Measurements from ENCODE around the gene ENDOV.

Gene ENDOV

DNA sequence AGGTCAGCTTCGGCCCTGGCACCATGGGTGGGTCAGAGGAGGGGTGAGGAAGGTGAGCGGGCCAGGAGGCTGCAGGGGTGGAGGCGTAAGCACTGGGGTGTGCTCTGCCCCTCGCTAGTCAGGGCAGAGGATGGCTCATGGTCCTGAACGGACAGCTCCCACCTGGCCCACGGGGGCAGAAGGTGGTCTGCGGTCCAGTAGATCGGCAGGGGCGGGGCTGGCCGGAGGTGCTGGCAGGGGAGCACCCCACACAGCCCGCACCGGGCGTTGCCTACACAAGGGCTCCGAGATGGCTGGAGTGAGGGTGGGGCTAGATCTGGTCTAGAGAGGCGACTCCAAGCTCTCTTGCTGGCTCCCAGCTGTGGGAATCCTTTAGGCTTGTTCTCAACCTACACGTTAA, 53.3 kb downstream of the ENDOV start:
- no peak for DNase-seq (ENCODE audit: low spot score)

DNA sequence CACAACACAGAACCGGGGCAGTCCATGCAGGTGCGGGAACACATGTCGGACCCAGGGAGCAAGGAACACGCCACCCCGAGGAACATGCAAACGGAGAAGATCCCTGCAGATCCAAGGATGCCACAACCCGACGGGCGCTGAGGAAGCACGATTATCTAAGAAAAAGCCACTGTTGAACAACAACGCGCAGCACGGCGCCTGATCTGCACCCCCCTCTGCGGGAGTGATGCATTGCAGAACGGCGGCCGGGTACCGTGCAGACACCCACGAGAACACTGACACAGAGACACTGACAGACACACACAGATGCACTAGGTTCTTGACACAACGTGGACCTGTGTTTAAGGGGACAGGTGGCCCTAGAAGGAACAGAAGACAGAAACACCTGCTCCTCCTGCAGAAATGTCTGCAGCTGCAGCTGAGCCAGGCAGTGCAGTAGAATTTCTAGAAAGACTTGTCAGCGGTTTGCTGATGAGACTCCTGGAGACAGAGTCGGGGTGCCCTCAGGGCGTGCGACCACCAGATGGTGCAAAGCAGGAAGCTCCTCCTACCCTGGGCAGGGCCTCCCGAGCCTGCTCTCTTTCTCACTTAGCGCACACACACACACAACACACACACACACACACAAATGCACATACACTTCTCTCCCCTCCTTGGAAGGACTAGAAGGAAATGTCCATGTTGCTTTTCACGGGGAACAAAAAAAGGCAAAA, 54.0 kb downstream of the ENDOV start:
- DNase-seq (ENCODE audit: low spot score) = no peak

DNA sequence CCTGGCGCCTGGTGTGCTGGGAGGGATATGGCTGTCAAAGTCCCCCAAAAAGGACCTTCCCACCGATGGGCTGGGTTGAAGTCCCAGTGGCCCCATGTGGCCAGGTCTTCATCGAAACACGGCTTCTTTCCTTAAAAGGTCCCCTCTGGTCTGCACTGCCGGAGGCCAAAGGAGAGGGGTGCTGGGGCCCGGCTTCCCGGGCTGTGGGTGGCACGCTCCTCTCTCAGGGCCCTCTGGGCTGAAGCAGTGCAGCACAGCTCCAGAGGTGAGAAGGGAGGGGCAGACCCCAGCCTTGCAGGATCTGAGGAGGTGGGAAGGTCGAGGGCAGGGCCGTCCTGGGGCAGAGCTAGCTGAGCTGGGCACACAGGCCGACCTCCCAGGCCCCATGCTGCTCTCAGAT, 54.7 kb downstream of the ENDOV start:
- no peak for DNase-seq (ENCODE audit: low spot score)

DNA sequence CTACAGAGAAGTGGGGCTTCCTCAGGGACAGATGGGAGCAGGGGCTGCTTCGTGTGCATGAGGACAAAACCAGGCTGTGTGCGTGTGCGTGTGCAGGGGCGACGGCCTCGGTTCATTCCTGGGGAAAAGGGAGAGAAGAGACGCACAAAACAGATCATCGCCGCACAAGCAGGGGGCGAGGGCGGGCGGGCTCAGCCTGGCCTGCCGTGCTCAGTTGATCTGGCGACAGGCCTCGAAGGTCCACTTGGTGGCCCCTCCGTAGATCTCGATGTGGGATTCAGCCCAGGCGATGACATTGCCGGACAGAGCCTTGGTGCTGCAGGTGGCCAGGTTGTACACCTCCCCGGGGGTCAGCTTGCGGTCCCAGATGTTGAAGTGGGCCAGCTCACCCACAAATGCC, 55.6 kb downstream of the ENDOV start:
- DNase-seq (ENCODE audit: low spot score) = no peak

DNA sequence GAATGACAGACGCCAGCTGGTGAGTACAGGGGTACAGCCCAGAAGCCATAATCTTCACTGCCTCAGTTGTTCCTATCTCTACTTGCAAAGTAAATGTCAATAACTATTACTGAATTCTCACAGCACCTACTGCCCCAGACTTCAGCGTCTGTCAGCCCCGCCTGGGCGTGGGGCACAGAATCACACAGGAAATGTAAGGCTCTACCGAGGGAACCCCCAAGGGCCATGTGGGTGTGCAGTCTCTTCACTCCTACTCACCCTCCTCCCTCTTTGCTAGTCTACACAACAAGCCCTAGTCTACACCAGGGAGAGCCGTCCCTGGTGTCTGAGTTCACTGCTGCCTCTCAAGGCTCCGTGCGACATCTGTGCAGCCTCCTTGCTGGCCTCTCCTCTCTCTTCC, 57.0 kb downstream of the ENDOV start:
- DNase-seq (ENCODE audit: low spot score) = no peak

DNA sequence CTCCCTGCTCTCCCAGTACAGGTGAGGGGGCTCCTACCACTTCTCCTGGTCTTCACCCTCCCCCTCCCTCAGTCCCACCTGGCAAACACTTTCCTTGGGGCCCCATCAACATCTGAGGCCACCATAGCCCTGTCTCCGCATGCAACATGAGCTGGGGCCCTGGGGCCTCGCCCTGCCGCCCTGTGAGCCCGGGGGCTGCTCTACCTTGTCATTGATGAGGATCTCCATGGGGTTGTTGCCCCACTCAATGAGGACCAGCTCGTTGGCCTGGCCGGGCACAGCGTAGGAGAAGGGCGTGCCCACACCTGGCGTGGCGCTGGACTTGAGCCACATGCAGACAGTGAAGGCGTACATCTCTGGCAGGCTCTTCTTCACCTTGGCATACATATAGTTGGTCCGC, 58.0 kb downstream of the ENDOV start:
- no peak for DNase-seq (ENCODE audit: low spot score)

DNA sequence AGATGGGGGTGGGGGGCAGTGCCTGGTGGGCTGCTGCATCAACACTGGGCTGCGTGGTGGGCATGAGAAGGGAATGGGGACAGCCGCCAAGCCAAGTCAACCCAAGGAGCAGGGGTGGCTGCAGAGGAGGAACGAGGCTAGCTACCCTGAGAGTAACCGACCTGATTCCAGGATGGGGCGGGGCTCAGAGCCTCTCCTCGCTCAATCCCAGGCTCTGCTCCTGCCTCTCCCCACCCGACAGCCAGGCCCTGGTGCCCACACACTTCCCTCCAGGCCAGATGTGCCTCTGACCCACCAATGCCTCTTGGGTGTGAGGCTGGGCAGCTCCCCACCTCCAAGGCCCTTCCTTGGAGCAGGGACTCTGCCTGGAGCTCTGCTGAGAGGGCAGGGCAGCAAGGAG, 58.7 kb downstream of the ENDOV start:
- no peak for DNase-seq (ENCODE audit: low spot score)

DNA sequence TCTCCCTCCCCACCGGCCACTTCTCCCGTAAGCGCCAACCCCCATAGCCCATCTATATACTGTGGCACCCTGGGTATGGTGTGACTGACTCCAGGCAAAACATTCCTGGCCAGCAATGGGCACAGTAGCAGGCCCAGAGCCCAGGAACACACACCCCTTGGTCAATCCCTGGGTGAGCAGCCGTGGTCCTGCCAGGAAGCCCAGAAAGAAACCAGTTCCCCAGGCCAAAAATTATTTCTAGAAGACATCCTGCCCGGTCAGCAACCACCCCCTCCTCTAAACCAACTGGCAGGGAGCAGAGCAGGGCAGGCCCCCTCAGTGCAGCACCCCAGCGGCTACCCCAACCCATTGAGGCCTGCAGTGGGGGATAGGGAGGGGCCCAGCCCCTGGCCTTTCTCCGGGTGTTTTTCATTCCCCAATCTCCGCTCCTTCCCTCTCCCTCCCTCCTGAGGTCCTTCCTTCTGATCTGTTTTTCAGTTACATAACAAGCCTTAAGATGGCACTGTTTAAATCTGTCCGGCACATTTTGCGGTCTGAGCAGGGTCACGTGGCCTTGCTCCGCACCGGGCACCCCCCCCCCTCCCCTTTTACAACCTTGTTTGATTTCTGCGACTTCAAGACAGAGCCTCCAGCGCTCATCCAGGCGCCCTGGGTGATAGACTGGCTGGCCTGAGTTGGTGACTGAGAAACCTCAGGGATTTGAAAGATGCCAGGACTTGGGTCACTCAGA, 59.4 kb downstream of the ENDOV start:
- DNase-seq (ENCODE audit: low spot score) = peak; percentile 67

DNA sequence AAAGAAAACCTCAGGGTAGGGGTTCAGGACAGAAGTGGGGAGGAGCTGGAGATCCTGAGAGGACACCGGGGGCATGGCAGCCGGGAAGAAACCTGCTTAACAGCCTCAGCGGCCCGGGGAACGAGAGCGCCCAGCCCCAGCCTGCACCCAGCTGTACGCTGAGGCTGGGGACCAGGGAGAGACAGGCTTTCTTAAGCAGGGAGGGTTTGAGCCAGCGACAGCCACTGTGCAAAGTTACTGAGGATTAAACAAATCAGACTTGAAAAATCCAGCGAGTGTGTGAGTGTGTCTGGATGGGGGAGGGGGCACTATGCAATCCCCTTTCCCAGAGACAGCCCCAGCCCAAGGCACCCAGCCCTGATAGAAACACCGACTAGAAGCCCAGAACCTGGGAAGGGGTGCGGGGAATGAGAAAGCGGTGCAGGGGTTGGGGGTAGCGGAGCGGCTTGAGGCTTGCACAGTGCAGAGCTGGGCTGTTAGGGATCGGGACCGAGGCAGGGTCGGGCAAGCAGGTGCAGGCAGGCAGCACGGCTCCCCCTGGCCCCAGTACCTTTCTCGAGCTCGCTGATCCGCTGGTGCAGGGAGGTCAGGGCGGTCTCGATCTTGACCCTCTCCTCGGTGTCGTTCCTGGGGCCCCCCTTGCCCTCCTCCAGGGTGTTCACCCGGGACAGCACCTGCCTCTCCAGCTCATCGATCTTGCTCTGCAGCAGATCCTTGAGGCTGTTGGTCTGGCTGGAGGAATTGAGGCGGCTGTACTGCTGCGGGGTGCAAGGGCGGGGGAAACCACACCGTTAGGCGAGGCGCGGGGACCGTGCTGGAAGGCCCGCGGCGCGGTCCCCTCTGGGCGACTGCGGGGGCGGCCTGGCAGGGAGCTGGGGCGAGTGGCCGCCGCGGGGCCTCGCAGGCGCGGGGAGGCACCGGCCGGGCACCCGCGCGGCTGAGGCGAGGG, 60.3 kb downstream of the ENDOV start:
- no peak for DNase-seq (ENCODE audit: low spot score)

DNA sequence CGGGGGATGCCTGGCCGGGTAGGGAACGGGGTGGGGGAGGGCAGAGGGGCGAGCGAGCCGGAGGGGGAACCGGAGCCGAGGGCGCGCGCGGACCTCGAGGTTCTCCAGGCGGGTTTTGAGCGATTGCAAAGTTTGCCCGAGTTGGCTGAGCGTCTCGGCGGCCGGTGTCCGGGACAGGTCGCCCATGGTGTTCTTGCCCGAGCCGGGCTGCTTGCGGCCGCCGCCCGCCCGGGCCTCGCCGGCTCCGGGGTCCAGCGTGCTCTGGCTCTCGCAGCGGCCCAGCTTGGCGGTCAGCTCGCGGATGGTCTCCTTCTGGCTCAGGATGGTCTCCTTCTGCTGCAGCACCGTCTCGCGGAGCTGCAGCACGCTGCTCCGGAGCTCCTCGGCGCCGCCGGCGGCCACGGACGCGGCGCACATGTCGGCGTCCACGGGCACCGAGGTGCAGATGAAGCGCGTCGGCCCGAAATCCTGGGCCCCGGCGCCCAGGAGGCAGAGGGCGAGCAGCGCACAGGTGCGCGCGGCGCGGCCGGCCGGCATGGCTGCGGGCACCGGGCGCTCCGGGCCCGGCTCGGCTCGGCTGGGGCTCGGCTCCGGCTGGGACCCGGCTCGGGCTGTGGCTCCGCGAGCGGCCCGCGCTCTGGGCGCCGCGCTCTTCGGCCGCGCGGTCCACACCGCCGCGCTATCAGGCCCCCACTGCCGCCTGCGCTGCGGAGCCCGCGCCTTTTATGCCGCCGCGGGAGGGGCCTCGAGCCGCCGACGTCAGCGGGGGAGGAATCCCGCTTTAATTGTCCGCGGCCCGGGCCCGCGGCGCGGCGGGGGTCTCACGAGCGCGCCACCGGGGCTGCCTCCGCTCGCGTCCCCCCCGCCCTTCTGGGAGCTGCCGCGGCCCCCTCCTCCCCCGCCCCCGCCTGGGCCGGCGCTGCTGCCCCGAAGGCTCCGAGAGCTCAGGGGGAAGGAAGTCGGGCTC, 61.2 kb downstream of the ENDOV start, which contains the start of gene NPTX1:
Gene NPTX1, minus strand, starts transcription at position 698 of the 967 bp plus-strand sequence. Its CDS starts 161 bp downstream, at position 537.
- DNase-seq (ENCODE audit: low spot score) = peak; percentile 66

DNA sequence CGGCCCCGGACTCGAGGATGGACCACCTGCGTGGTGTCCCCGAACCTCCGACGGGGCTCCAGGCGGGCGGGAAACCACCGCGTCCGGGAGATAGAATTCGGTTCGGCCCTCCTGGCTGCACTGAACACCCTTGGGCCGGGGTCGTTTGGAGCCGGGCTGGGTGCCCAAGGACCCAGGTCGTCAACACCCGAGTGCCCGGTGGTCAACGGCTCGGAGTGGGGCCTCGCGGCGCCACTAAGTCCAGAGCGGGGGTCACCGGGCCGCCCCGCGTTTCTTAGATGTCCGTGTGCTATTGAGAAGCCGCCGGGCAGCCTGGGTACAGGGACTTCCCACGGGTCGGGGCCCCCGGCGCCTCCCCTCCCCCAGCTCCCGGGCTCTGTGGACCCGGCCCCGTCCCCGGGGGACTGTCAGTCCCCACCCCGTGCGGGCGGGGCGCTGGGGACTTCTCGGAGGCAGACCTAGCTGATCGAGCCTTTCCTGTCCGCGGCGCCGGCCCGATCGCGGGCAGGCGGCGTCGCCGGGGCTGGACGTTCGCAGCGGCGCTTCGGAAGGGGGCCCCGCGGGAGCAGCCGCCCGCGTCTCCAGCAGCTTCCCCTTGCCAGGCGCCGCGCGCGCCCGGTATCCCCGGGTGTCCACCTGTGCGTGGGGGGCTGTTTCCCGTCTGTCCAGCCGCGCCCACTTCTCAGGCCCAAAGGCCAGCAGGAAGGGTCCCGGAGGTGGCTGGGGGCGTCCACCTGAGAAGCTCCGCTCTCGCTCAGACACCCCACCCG, 62.1 kb downstream of the ENDOV start:
- no peak for DNase-seq (ENCODE audit: low spot score)

DNA sequence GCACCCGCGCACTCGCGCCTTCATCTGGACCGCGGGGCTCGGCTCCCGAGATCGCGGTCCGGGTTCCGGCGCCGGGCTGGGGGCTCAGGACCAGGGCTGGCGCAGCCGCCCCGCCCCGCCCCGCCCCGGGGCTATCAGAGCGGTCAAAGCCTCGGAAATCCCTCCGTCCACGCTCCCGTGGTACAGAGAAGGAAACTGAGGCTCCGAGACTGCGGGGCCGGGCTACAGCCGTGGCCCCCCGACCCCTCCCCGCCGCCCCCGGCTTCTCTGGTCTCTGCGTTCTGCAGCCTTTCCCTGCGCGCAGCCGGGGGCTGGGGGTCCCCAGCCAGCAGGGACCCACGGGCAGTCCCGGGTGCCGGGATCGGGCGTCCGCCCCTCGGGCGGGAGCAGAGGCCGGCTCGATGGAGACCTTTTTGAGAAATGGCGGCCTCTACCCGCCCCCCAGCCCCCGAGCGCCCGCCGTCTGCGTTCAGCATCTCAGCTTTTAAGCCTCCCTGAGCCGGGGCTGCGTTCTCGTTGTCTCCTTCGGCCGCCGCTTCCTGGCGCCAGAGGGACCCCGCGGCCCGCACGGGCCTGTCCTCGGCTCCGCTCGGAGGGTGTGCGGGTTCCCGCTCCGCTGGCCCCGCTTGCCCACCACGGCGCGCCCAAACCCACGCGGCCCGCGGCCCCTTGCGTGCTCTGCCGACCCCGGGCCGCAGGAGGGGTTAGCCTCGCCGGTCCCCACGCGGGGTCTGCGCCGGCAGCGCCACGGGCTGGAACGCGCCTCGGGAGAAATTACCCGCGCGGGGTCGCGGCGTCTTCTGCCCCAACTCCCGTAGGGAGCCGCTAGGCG, 62.9 kb downstream of the ENDOV start:
- peak; percentile 82 for DNase-seq (ENCODE audit: low spot score)

DNA sequence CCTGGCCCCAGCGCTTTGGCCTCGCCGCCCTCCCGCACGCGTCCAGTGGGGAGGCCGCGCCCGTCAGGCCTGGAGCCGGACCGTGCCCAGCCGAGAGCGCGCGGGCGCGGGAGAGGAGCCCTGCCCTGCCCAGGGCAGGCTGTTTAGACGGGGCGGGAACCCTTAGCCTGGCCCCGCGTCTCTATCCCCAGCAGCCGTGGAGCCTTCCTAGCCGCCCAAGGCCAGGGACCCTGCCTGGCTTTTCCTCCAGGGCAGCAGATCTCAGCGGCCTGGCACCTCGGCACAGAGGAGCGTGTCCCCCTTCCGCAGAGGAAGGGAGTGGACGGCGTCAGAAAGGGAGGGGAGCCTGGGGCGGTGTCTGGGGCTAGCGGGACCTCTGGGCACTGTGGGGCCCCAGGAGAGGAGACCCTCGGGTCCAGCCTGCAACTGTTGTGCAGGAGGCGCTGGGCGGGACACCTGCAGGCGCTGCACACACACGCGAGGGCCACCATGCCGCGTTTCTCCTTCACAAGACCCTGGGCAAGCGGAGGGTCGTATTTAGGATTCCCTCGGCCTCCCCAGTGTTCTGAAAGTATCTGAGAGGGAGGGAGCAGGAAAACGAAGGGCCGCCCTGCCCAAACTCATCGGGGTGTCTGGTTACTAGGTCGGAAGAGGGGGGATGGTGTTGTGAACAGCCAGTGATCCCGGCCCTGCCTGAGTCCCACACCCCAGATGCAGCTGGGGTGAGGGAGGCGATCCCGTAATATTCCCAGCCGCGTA, 63.7 kb downstream of the ENDOV start:
- DNase-seq (ENCODE audit: low spot score) = peak; percentile 40

DNA sequence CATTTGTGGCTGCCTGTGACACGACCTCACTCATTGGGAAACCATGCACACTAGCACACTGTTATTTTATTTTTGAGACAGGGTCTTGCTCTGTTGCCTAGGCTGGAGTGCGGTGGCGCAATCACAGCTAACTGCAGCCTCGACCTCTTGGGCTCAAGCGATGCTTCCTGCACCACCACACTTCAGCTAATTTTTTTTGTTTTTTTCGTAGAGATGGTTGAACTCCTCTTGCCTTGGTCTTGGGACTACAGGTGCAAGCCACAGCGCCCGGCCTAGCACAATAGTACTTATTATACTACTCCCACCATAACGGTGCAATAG, 64.2 kb downstream of the ENDOV start:
- no peak for DNase-seq (ENCODE audit: low spot score)

DNA sequence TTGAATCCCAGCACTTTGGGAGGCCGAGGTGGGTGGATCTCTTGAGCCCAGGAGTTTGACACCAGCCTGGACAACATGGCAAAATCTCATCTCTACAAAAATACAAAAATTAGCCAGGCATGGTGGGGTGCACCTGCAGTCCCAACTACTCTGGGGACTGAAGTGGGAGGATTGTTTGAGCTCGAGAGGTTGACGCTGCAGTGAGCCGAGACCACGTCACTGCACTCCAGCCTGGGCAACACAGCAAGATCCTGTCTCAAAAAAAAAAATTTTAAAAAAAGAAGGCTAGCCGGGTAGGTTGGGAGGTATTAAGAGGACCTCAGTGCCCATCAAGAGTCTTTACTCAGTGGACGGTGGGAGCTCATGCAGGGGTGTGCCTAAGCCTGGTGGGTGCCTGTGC, 65.3 kb downstream of the ENDOV start:
- DNase-seq (ENCODE audit: low spot score) = no peak

DNA sequence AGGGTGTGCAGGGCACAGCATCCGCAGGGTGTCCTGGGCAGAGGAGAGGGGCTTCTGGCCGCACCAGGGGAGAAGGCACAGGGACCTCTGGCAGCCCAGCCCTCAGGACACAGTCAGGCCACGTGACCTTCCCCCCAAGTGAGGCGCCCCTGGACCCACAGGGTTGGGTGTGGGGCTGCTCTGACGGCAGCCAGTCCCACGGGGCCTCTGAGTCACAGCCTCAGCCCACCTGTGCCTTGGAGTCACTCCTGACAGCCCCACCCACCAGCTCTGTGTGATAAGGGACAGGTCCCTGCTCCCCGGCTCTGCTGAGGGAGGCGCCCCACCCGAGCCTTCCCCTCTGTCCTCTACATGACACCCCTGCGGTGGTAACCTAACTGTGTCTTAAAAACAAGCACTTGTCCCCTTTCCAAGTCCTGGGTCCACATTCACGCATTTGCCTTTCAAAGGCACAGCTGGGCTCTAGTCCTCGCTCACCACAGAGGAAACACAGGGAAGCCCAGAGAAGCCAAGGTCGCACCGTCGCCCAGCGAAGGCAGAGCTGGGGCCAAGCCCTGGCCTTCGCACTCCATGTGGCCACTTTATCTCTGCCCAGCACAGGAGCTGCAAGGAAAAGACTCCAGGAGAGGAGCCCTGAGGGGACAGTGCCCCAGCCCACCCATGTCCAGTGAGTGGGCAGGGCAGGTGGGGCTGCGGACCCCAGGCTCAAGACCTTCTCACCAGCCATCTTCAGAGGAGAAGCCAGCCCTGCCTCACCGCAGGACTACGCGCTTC, 66.5 kb downstream of the ENDOV start:
- no peak for DNase-seq (ENCODE audit: low spot score)

DNA sequence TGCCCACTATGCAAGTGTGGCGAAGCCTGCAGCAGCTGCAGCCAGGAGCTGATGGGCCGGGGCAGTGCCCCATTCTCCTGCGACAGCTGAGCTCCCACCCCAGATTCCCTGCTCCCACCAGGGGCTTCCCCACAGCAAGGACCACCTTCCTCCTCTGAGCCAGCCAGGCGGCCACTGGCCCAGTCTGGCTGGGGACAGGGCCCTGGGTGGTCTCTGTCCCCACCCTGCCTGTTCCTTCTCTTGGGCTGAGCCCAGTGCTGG, 67.0 kb downstream of the ENDOV start:
- DNase-seq (ENCODE audit: low spot score) = no peak

DNA sequence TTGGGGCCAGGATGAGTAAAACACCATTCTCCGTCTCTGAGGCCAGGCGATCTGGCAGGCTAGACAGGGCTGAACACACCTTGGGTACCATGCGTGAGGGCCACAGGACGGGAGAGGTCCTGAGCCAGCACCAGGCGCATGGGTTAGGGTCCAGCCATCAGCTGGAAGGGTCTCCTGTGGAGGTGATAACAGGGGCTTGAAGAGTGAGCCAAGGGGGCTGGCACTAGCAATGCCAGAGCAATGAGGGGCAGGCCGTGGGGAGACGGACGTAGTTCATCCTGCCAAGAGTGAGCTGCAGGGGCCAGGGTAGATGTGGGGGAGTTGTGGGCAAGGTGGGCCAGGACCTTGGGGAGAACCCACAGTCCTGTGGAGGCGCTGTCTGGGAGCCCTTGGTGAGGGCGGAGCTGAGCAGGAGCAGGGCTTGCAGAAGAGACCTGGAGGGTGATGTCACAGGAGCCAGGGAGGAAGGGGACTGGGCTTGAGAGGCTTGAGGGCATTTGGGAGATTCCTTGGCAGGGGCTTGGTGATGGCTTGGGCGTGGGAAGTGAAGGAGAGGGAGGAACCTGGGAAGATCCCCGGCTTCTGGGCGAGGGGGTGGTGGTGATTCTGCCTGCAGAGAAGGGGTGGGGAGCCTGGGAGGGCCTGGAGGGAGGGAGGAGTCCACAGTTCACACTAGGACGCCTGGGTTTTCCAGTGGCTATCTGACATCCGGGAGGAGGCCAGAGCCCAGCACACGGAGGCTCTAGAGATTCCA, 67.8 kb downstream of the ENDOV start:
- no peak for DNase-seq (ENCODE audit: low spot score)
